ENCODE measurements around the gene P2RY2.

The P2RY2 gene

GRCh38 chr11:73217131-73217809, 811 bp upstream of the P2RY2 start:
- Histone ChIP-seq H3K27ac (ENCODE audit: insufficient read depth, low read length, poor library complexity, severe bottlenecking) (no peak overlapping the region), H3K4me3 (ENCODE audit: insufficient read depth, low read depth, low read length, poor library complexity, severe bottlenecking) (no peak overlapping the region), H3K4me1 (ENCODE audit: control insufficient read depth, insufficient read depth, low read length, poor library complexity, severe bottlenecking) (no peaks in the 10 kb centered on the region), H3K27me3 (replicated peaks; ENCODE audit: control insufficient read depth, insufficient read depth, low read length, poor library complexity, severe bottlenecking) (peaks cover 9% of the 10 kb centered on the region), H3K36me3 (ENCODE audit: control insufficient read depth, insufficient read depth, low read length) (no peaks in the 10 kb centered on the region), H3K9me3 (ENCODE audit: control insufficient read depth, low read length) (no peaks in the 10 kb centered on the region)
- DNase-seq = no peak

DNA sequence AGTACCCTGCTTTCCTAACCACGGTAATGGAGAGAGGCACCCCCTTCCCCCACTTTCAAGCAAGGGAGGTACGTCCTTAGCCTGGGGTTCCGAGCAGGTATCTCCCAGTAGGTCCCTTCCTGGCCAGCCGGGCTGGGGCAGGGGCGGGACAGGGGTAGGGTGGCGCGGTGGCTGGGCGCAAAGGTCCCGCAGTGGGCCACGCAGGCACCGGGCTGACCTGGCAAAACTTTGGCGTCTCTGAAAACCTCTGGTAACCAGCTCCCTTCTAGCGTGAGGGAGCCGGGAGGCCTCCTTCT, 323 bp upstream of the P2RY2 start:
- no peak for DNase-seq
- Histone ChIP-seq H3K36me3 (ENCODE audit: control insufficient read depth, insufficient read depth, low read length) (no peaks in the 10 kb centered on the region), H3K27ac (ENCODE audit: insufficient read depth, low read length, poor library complexity, severe bottlenecking) (no peak overlapping the region), H3K27me3 (replicated peaks; ENCODE audit: control insufficient read depth, insufficient read depth, low read length, poor library complexity, severe bottlenecking) (peaks cover 9% of the 10 kb centered on the region), H3K4me3 (ENCODE audit: insufficient read depth, low read depth, low read length, poor library complexity, severe bottlenecking) (peak overlapping the region; percentile 41), H3K4me1 (ENCODE audit: control insufficient read depth, insufficient read depth, low read length, poor library complexity, severe bottlenecking) (no peaks in the 10 kb centered on the region), H3K9me3 (ENCODE audit: control insufficient read depth, low read length) (no peaks in the 10 kb centered on the region)

DNA sequence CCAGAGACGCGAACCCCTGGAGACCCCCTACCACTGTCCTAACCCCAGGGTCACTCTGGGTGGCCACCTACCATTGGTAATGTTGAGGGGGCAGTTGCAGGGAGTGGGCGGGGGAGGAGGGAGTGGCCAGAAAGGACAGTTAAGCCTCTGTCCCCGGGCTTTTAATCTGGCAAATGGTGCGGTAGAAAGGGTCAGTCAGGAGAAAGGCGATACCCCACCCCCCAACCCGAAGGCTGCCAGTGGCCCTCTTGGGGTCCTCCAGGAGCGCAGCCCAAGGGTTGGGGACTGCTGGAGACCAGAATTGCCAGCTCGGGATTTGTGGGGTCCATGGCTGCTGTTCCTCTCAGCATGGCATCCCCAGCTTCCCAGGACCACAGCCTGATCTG, 742 bp downstream of the P2RY2 start:
- Histone ChIP-seq H3K36me3 (ENCODE audit: control insufficient read depth, insufficient read depth, low read length) (no peaks in the 10 kb centered on the region), H3K4me1 (ENCODE audit: control insufficient read depth, insufficient read depth, low read length, poor library complexity, severe bottlenecking) (no peaks in the 10 kb centered on the region), H3K4me3 (ENCODE audit: insufficient read depth, low read depth, low read length, poor library complexity, severe bottlenecking) (no peak overlapping the region), H3K27ac (ENCODE audit: insufficient read depth, low read length, poor library complexity, severe bottlenecking) (no peak overlapping the region), H3K9me3 (ENCODE audit: control insufficient read depth, low read length) (no peaks in the 10 kb centered on the region), H3K27me3 (replicated peaks; ENCODE audit: control insufficient read depth, insufficient read depth, low read length, poor library complexity, severe bottlenecking) (peaks cover 9% of the 10 kb centered on the region)
- DNase-seq = no peak

GRCh38 chr11:73219396-73220285, 1.6 kb downstream of the P2RY2 start:
- DNase-seq = no peak
- no peaks in the 10 kb centered on the region for H3K4me1 ChIP-seq (ENCODE audit: control insufficient read depth, insufficient read depth, low read length, poor library complexity, severe bottlenecking)
- H3K4me3 ChIP-seq (ENCODE audit: insufficient read depth, low read depth, low read length, poor library complexity, severe bottlenecking) = no peak overlapping the region
- H3K27ac ChIP-seq (ENCODE audit: insufficient read depth, low read length, poor library complexity, severe bottlenecking) = no peak overlapping the region
- no peaks in the 10 kb centered on the region for H3K9me3 ChIP-seq (ENCODE audit: control insufficient read depth, low read length)
- no peaks in the 10 kb centered on the region for H3K36me3 ChIP-seq (ENCODE audit: control insufficient read depth, insufficient read depth, low read length)
- peaks cover 9% of the 10 kb centered on the region for H3K27me3 ChIP-seq (replicated peaks; ENCODE audit: control insufficient read depth, insufficient read depth, low read length, poor library complexity, severe bottlenecking)

- peaks cover 9% of the 10 kb centered on the region for H3K27me3 ChIP-seq (replicated peaks; ENCODE audit: control insufficient read depth, insufficient read depth, low read length, poor library complexity, severe bottlenecking)
- no peaks in the 10 kb centered on the region for H3K9me3 ChIP-seq (ENCODE audit: control insufficient read depth, low read length)
- no peak for DNase-seq
- H3K4me3 ChIP-seq (ENCODE audit: insufficient read depth, low read depth, low read length, poor library complexity, severe bottlenecking) = no peak overlapping the region
- no peaks in the 10 kb centered on the region for H3K4me1 ChIP-seq (ENCODE audit: control insufficient read depth, insufficient read depth, low read length, poor library complexity, severe bottlenecking)
- no peak overlapping the region for H3K27ac ChIP-seq (ENCODE audit: insufficient read depth, low read length, poor library complexity, severe bottlenecking)
- H3K36me3 ChIP-seq (ENCODE audit: control insufficient read depth, insufficient read depth, low read length) = no peaks in the 10 kb centered on the region
Observed at GRCh38 chr11:73221451-73221850, 3.4 kb downstream of the P2RY2 start.

DNA sequence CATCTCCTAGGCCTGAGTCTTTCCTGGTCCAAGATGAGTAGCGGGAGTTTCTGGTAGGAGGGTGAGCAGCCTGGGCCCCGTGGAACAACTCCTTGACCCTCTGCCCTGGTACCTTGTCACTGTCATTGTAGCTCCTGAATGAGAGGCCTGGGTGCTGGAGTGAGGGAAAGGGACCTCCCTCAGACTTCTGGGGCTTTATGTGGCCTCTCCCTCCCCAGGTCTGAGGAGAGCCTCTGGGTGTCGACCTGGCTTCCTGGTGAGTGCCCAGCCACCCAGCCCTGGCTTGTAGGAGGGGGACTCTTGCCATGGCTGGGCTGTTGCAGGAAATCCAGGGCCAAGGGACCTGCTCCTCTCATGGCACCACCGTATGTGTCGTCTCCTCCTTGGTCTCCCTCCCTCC, 3.9 kb downstream of the P2RY2 start:
- Histone ChIP-seq H3K4me1 (ENCODE audit: control insufficient read depth, insufficient read depth, low read length, poor library complexity, severe bottlenecking) (no peaks in the 10 kb centered on the region), H3K27me3 (replicated peaks; ENCODE audit: control insufficient read depth, insufficient read depth, low read length, poor library complexity, severe bottlenecking) (peaks cover 9% of the 10 kb centered on the region), H3K4me3 (ENCODE audit: insufficient read depth, low read depth, low read length, poor library complexity, severe bottlenecking) (no peak overlapping the region), H3K9me3 (ENCODE audit: control insufficient read depth, low read length) (no peaks in the 10 kb centered on the region), H3K36me3 (ENCODE audit: control insufficient read depth, insufficient read depth, low read length) (no peaks in the 10 kb centered on the region), H3K27ac (ENCODE audit: insufficient read depth, low read length, poor library complexity, severe bottlenecking) (no peak overlapping the region)
- DNase-seq = no peak

- no peak overlapping the region for H3K27ac ChIP-seq (ENCODE audit: insufficient read depth, low read length, poor library complexity, severe bottlenecking)
- no peaks in the 10 kb centered on the region for H3K27me3 ChIP-seq (replicated peaks; ENCODE audit: control insufficient read depth, insufficient read depth, low read length, poor library complexity, severe bottlenecking)
Observed at GRCh38 chr11:73223998-73224730, 6.1 kb downstream of the P2RY2 start.

DNA sequence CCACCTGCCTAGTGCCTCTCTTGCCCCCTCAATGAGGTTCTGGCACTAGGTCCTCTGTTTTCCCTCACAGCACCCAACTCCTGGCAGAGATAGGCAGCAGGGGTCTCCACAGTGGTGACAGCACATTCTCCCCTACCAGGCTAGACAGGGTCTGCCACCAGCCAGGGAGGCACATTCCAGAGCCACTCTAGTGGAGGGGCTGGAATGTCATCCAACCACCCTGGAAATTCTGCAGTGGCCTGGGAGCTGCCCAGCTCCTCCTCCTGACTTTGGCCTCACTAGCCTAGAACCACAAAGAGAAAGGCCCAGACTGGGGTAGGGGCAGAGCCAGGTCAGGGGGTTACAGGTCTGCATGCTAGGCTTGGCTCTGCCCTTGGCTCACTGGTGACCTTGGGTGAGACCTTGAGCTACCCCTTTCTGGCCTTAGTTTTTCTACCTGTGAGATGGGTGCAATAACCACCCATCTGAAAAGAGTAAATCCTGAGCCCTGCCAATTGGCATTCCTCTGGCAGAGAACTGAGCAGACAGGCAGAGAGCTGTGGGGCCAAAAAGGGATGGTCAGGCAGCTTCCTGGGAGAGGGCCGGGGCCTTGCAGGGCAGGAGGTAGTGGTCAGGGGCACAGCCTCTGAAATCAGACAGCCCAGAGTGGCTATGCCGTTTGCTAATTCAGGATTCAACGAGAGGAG, 7.1 kb downstream of the P2RY2 start:
- H3K9me3 ChIP-seq (ENCODE audit: control insufficient read depth, low read length) = no peaks in the 10 kb centered on the region
- no peak for DNase-seq
- H3K36me3 ChIP-seq (ENCODE audit: control insufficient read depth, insufficient read depth, low read length) = no peaks in the 10 kb centered on the region
- no peaks in the 10 kb centered on the region for H3K27me3 ChIP-seq (replicated peaks; ENCODE audit: control insufficient read depth, insufficient read depth, low read length, poor library complexity, severe bottlenecking)
- H3K4me3 ChIP-seq (ENCODE audit: insufficient read depth, low read depth, low read length, poor library complexity, severe bottlenecking) = no peak overlapping the region
- no peaks in the 10 kb centered on the region for H3K4me1 ChIP-seq (ENCODE audit: control insufficient read depth, insufficient read depth, low read length, poor library complexity, severe bottlenecking)
- H3K27ac ChIP-seq (ENCODE audit: insufficient read depth, low read length, poor library complexity, severe bottlenecking) = no peak overlapping the region

More at GRCh38 chr11:73223998-73224730, 6.1 kb downstream of the P2RY2 start:
- H3K4me1 ChIP-seq (ENCODE audit: control insufficient read depth, insufficient read depth, low read length, poor library complexity, severe bottlenecking) = no peaks in the 10 kb centered on the region
- DNase-seq = no peak
- no peak overlapping the region for H3K4me3 ChIP-seq (ENCODE audit: insufficient read depth, low read depth, low read length, poor library complexity, severe bottlenecking)
- H3K36me3 ChIP-seq (ENCODE audit: control insufficient read depth, insufficient read depth, low read length) = no peaks in the 10 kb centered on the region
- H3K9me3 ChIP-seq (ENCODE audit: control insufficient read depth, low read length) = no peaks in the 10 kb centered on the region

DNA sequence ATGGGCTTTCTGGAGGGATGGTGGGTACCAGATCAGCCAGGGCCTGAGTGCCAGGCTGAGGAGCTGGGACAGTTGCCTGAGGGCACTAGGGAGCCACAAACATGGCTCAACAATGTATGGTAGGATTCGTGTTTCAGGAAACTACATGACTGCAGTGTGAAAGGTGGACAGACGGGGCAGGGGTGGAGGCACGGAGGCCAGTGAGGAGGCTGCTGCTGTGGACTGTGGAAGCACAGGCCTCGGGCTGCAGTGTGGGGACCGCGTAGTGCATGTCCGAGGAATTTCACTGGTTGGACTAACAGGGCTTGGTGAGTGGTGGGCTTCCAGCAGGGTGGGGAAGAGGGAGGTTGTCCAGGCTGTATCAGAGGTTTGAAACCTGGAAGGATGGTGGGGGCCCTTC, 7.8 kb downstream of the P2RY2 start:
- Histone ChIP-seq H3K27me3 (replicated peaks; ENCODE audit: control insufficient read depth, insufficient read depth, low read length, poor library complexity, severe bottlenecking) (no peaks in the 10 kb centered on the region), H3K27ac (ENCODE audit: insufficient read depth, low read length, poor library complexity, severe bottlenecking) (no peak overlapping the region)
- DNase-seq = no peak

More for the DNA sequence above, 7.8 kb downstream of the P2RY2 start:
- Histone ChIP-seq H3K4me1 (ENCODE audit: control insufficient read depth, insufficient read depth, low read length, poor library complexity, severe bottlenecking) (no peaks in the 10 kb centered on the region), H3K9me3 (ENCODE audit: control insufficient read depth, low read length) (no peaks in the 10 kb centered on the region), H3K36me3 (ENCODE audit: control insufficient read depth, insufficient read depth, low read length) (no peaks in the 10 kb centered on the region), H3K4me3 (ENCODE audit: insufficient read depth, low read depth, low read length, poor library complexity, severe bottlenecking) (no peak overlapping the region)
